Measurements from ENCODE around the gene ALAS1.
"Not testable (repeated sequence)": the region's sequence is repeated elsewhere in the genome, so short reads cannot be mapped to it uniquely, and the experiment has no call there.

The ALAS1 gene

DNA sequence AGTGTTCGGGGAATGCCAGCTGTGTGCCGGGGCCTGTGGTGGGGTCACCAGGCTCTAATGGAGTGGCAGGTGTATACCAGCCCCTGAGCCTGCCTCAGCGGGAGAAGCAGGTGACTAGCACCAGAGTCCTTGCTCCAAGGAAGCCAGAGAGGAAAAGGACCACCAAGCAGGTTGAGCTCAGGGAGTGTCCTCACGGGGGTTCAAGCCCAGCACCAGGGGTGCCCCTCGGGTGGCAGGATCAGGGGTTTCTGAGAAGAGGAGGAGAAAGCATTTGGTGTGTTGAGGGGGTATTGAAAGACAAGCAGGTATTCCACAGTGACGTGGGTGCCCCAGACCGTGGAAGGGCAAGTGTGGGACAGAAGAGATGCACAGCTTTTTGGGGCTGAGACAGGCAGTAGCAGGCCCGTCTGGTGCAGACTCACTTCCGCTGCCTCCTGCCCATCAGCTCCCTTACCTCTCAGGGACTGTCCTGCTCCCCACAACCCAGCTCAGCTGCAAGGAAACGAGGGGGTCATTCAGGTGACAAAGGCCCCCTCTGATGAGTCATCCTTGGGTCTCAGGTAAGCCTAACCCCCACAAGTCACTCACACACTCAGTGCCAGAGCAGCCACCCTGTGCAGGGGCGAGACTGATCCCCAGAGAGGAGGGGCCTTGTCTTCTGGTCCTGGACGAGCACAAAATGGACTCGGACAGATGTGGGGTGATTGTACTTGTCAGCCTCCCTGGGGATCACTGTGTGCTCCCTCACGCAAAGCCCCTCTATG lies 22.4 kb upstream of the ALAS1 start:
- H3K36me3 ChIP-seq = no peaks in the 10 kb centered on the region
- TF ChIP-seq, protein P1, sequence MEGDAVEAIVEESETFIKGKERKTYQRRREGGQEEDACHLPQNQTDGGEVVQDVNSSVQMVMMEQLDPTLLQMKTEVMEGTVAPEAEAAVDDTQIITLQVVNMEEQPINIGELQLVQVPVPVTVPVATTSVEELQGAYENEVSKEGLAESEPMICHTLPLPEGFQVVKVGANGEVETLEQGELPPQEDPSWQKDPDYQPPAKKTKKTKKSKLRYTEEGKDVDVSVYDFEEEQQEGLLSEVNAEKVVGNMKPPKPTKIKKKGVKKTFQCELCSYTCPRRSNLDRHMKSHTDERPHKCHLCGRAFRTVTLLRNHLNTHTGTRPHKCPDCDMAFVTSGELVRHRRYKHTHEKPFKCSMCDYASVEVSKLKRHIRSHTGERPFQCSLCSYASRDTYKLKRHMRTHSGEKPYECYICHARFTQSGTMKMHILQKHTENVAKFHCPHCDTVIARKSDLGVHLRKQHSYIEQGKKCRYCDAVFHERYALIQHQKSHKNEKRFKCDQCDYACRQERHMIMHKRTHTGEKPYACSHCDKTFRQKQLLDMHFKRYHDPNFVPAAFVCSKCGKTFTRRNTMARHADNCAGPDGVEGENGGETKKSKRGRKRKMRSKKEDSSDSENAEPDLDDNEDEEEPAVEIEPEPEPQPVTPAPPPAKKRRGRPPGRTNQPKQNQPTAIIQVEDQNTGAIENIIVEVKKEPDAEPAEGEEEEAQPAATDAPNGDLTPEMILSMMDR (IDR thresholded peaks at IDR 0.05) = no peak
- no peaks in the 10 kb centered on the region for H3K27me3 ChIP-seq
- H3K4me1 ChIP-seq = peaks cover 0 to 10% (median 0%) of the 10 kb centered on the region in 4 donors
- H3K9me3 ChIP-seq = no peaks in the 10 kb centered on the region
- intact Hi-C loops (cut with DNase I; ENCODE audit: low total_unique reads) = no loop called here
- no peak for DNase-seq
- H3K4me3 ChIP-seq = no peak overlapping the region
- H3K27ac ChIP-seq = no peak overlapping the region

DNA sequence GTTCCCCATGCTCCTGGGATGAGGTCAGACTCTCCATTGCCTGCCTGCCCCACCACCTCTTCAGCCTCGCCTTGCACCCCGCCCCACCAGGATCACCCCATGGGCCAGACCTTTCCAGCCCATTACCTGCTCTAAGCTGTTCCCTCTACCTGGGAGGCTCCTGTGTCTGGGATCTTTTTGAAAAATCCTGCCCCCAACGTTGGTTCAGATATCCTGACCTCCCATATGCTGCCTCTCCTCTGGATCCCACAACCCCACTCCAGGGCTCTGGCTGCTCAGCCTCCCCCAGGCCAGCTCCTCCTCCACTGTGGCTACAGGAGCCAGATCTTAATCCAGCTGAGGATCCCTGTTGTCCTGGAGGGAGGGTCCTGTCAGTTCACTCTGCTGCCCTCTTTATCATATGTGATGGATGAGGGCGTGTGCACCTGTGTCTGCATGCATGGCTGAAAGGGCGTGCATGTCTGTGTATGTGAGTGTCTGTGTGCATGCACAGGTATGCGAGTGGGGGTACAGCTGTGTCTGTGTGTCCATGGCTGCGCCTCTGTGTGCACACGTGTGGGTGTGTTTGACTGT lies 21.7 kb upstream of the ALAS1 start:
- Histone ChIP-seq H3K27me3 (no peaks in the 10 kb centered on the region), H3K36me3 (no peaks in the 10 kb centered on the region), H3K4me3 (no peak overlapping the region), H3K4me1 (peaks cover 0 to 10% (median 0%) of the 10 kb centered on the region in 4 donors), H3K9me3 (no peaks in the 10 kb centered on the region), H3K27ac (no peak overlapping the region)
- TF ChIP-seq, protein P1 (IDR thresholded peaks at IDR 0.05) = no peak
- DNase-seq = peak in 1 of 2 donors; percentile 17
- intact Hi-C loops (cut with DNase I; ENCODE audit: low total_unique reads) = no loop called here

DNA sequence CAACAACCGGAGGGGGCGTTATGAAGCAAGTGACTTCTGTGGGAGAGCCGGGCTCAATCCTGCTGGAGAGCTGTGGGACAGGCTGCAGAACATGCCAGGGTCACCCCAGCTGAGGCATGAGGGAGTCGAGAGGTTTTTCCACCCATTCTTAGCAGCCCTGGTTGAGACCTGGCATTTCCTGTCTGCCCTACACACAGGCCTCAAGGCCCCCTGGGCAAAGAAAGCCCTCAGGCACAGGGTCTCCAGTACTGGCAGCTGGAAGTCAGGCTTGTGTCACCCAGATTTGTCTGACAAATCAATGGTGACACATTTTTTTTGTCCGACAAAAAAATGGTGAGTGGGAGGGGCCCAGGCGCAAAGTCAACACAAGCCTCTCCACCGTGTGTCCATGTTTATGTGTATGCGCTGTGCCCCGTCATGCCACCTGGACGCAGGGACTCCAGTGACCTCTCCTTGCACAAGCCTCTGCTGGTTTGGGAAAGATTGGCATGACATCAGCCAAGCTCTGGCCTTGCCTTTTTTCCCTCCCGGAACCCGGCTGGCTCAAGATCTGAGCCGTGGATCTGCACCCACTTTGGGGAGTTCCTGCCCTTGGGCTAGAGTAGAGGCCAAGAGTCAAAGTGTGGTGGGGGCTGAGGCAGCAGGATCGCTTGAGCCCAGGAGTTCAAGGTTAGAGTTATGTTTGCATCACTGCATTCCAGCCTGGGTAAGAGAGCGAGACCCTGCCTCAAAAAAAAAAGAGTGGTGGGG lies 20.8 kb upstream of the ALAS1 start:
- no peak for DNase-seq
- Histone ChIP-seq H3K9me3 (no peaks in the 10 kb centered on the region), H3K36me3 (no peaks in the 10 kb centered on the region), H3K27ac (no peak overlapping the region), H3K27me3 (no peaks in the 10 kb centered on the region), H3K4me1 (peaks cover 0 to 10% (median 0%) of the 10 kb centered on the region in 4 donors), H3K4me3 (no peak overlapping the region)
- intact Hi-C loops (cut with DNase I; ENCODE audit: low total_unique reads) = no loop called here
- TF ChIP-seq, protein P1 (IDR thresholded peaks at IDR 0.05) = no peak

DNA sequence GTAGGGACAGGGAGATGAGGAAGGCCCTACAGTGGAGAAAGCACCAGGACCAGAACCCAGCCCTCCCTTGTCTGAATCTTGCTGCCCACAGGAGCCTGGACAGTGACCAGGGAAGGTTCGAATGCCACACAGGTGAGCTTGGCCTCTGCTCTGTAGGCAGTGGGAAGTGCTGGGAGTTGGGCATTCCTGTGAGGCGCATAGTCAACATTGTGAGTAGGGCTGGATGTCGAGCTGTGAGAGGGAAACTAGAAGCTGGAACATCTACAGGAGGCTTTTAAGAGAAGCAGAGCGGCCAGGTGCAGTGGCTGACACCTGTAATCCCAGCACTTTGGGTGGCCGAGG lies 20.3 kb upstream of the ALAS1 start:
- Histone ChIP-seq H3K4me3 (no peak overlapping the region), H3K27me3 (no peaks in the 10 kb centered on the region), H3K27ac (no peak overlapping the region), H3K9me3 (no peaks in the 10 kb centered on the region), H3K4me1 (peaks cover 0 to 10% (median 0%) of the 10 kb centered on the region in 4 donors), H3K36me3 (no peaks in the 10 kb centered on the region)
- intact Hi-C loops (cut with DNase I; ENCODE audit: low total_unique reads) = no loop called here
- TF ChIP-seq, protein P1 (IDR thresholded peaks at IDR 0.05) = no peak
- no peak for DNase-seq

DNA sequence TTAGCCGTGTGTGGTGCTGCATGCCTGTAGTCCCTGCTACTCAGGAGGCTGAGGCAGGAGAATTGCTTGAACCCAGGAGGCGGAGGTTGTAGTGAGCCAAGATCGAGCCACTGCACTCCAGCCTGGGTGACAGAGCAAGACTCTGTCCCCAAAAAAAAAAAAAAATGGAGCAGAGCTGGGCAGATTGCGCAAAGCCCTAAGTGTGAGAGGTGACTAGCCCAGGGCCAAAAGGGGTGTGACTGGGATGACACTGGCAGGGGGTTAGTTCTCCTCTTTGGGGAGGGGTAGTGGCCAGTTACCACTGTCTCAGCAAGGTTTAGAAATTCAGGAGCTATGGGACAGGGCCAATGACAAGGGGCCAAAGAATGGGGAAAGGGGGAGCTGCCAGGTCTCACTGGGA lies 19.8 kb upstream of the ALAS1 start:
- H3K4me3 ChIP-seq; H3K36me3 ChIP-seq; H3K4me1 ChIP-seq; H3K9me3 ChIP-seq; DNase-seq; H3K27me3 ChIP-seq; H3K27ac ChIP-seq; intact Hi-C loops (cut with DNase I; ENCODE audit: low total_unique reads): not testable (repeated sequence)

DNA sequence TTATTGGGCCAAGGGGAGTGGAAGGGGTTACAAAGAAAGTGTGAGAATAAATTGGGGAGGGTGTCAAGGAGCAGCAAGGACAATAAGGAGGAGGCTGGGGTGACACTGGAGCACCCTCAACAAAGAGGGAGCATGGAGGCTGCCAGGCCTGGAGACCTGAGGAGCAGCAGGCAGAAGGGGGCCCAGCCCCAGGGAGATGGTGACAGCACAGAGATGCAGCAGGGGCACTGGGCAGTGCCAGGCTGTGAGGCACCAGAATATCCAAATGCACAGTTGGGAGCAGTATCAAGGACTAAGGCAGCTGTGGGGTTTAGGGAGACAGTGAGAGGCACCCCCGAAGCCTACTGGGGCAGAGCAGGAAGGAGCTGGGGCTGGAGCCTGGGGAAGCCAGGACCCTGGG lies 19.4 kb upstream of the ALAS1 start:
- no peak overlapping the region for H3K4me3 ChIP-seq
- no peak overlapping the region for H3K27ac ChIP-seq
- H3K9me3 ChIP-seq = no peaks in the 10 kb centered on the region
- intact Hi-C loops (cut with DNase I; ENCODE audit: low total_unique reads) = no loop called here
- peaks cover 0 to 10% (median 0%) of the 10 kb centered on the region in 4 donors for H3K4me1 ChIP-seq
- TF ChIP-seq, protein P1 (IDR thresholded peaks at IDR 0.05) = no peak
- no peaks in the 10 kb centered on the region for H3K27me3 ChIP-seq
- no peaks in the 10 kb centered on the region for H3K36me3 ChIP-seq
- no peak for DNase-seq

Measured in tibial artery (tissue), 4 donors.